ENCODE data around the gene STARD8.

The STARD8 gene

DNA sequence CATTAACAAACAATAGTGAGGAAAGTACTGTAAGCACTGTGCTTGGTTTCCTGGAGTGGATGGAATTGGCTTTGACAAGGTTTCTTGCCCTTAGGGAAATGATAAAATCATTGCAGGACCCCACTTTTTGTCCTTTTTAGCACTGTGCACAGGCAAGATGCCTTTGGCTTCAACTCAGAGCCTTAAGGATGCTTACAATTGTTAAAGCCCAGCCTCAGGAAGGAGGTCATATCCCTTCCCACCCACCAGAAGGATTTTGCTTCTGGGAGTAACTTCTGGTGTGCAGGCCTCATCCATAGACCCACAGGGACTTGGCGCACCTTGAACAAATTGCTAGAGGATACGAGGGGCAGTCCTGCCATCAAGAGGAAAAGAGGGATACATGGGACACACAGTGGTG is 44.5 kb downstream of the STARD8 start:
- DNase-seq (ENCODE audit: low spot score) = no peak

DNA sequence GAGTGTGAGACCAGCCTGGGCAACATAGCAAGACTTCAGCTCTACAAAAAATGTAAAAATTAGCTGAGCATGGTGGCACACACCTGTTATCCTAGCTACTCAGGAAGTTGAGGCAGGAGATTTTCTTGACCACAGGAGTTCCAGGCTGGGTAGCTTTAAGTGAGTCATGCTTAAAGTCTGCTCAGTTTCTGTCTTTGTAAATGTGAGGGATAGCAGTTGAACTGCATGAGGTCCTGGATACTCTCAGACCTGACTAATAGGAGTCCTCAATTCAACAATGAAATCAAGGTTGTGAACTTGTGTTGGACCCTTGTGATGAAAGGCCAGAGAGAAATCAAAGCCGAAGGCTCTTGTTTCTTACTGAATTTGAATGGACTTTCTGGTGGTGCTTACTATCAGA is 45.2 kb downstream of the STARD8 start:
- DNase-seq (ENCODE audit: low spot score) = no peak

DNA sequence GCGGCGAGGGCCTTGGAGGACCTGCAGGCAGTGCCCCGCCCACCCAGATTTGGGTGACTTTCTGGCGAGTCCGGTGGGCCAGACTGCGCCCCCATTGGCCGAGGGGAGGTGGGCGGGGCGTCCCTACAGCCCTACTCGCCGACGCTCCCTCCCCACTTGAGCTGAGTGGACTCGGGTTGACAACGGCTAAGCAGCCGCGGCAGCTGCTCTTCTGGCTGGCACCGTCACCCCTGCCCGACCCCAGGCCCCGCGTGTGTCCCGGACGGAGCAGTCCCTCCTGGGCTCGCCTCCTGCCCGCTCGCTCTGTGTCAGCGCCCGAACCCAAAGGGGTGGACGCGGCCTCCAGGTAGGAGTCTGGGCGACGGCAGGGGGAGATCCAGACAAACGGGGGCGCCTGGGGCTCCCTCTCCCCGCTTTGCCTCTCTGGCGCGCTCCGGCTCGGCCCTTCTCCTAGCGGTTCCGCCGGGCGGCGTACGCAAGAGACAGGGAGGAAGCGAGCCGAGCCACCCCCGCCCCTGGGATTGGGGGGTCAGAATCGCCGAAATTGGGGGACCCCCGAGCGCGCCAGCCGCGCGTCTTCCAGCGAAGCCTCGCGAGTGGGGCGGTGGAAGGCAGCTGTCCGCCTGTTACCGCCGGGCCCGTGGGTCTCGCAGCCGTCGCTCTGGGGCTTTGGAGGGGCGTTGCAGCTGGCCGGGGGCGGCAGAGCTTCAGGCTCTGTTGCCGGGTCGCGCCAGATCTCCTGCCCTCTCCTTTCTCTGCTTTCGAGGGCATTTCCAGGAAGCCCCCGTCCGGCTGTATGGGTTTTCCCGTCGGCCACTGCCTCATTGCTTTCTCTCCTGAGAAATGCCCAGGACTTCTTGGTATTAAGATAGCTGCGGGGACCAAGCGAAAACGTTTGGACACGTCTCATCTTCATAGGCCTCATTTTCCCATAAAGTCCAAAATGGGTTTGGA is 46.3 kb downstream of the STARD8 start:
- DNase-seq (ENCODE audit: low spot score) = no peak

DNA sequence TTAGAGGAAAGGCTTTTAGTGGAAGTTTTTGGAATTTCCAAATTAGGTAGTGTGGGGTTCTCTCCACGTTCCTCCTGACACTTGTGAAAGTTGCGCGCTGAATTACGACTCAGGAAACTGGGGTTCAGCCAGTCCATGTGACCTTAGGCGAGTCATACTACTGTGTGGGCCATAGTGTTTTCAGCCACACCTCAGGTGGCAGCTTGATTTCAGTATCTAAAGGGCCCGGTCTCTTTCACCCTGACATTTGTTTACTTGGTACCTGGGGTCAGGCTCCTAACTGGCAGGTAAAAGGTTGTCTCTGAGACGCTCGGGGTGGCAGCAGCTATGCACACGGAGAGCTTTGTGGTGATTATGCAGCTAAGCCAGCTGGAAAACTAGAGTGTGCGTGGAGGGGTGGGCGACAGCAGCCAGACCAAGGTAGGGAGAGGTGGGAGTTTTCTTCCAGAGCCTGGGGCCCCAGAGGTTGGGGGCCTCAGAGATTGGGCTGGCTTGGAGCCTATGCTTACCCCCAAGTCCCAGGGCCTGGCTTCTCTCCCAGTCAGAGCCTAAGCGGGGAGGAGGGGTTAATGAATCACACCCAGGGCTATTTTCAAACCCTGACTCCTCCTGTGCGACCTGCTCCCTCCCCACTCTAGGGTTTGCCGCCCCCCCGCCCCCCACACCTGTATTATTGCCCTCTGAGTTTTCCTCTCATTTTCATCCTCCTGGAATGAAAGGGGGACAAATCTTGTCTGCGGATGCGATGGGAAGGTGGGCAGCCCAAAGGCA is 47.2 kb downstream of the STARD8 start:
- no peak for DNase-seq (ENCODE audit: low spot score)

DNA sequence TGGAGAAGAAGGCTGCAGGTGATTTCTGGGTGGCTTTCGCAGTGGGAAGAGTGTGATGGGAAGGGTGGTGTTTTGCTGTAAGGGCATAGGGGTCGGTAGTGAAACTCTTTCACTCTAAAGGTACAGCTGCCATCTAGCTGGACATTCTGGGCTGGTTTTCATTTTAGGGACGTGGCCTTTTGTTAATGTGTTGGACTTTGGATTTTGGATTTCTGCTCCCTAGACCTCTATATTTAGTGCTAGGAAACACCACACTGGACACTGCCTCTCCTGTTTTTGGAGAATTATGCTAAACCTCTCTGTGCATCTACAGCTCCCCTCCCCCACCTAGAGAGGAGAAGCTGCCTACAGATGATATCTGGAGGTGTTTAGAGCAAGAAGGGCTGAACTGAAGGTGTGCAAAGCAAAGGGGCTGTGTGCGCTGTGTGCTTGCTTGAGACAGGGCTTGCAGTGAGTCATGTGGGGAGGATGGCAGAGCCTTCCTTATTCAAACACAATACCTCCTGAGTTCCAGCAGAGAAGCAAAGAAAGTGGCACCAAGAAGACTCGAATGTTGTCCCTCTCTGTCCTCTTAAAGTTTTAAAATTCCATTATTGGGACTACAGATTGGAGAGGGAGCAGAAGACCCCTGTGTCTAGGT is 47.9 kb downstream of the STARD8 start:
- DNase-seq (ENCODE audit: low spot score) = no peak

DNA sequence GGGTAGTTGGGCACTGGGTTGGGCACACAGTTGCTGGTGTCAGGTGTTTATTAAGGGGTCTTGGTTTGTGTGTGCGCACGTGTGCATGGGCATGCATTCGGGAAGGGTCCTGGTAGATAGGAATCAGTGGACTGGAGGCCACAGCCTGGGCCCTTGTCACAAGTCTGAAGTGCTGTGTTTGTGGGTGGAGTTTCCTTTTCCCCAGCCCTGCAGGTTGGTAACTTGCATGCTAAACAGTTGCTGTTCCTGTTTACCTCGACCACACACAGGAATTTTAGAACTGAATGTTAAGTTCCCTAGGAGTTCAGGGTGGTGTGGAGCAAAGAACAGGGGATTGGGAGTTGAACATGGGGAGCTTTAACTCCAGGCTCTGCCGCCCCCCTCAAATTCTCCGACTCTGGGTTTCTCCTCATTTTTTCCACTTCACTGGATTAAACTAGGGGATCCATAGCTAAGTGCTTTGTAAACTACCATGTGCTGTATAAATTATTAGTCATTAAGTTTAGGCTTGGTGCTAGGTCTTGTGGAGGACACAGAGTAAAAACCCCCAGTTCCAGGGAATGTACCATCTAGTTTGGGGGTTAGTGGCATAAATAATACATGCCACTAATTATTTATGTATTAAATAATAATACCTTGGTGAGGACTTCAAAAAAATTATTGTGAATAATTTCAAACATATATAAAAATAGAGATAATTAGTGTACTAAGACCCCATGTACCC is 49.0 kb downstream of the STARD8 start:
- no peak for DNase-seq (ENCODE audit: low spot score)

DNA sequence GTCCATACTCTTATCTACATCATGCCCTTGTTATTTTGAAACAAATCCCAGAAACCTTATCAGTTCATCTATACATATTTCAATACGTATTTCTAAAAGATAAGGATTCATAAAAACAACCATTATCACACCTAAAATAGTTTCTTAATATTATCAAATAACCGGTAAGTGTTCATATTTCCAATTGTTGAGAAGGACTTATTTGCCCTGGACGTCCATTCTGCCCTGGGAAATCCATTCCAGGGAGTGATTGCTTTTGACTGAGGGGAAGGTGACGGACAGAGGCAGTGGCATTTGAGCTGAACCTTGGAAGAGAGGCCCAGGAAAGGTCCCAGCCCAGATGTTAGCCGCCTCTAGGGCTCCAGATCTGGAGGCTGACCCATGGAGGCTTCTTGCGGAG is 49.6 kb downstream of the STARD8 start:
- no peak for DNase-seq (ENCODE audit: low spot score)

DNA sequence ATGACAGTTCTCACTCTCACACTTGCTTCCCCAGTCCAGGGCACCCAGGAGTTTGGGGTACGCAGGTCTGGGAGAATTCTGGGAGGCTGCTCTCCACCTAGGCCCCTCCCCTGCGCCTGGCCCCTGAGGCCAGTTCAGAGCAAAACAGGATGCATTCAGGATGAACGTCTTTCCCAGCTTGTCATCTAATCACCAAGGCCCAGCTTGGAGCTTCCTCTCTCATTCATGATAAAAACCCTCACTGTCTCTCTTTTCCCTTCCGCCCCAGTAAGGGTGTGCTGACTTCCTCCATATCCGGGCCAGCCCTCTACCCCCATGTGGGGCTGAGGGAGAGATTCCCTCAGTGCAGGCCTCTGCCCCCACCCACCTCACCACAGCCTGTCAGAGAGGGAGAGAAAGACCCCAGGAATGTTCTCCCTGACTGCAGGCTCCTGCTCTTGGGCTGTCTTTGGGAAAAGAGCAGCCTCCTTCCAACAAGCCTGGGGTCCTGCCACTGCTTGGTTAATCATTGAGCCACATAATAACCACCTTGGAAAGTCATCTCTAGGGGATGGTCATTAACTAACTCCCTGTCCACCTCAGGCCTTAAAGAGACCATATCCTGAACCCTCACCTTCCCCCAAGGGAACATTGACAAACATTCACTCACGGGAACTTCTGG is 50.1 kb downstream of the STARD8 start:
- DNase-seq (ENCODE audit: low spot score) = no peak

DNA sequence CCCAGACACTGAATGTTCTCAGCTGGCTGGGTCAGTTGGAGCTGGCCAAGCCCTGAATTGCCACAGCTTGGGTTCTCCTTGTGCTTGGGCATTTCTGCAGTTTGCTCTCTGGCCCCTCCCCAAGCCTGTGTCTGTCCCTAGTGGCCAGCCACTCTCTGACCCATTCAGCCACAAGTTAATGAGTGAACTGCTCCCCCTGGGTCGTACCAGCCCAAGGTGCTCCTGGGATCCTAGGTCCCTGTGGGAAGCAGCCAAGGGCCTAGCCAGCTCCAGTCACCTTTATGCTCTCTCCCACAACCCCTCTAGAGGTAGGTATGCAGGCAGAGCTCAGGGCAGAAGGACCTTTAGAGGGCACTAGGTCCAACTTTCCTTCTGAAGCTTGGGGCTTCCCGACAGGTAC is 51.5 kb downstream of the STARD8 start:
- DNase-seq (ENCODE audit: low spot score) = no peak

DNA sequence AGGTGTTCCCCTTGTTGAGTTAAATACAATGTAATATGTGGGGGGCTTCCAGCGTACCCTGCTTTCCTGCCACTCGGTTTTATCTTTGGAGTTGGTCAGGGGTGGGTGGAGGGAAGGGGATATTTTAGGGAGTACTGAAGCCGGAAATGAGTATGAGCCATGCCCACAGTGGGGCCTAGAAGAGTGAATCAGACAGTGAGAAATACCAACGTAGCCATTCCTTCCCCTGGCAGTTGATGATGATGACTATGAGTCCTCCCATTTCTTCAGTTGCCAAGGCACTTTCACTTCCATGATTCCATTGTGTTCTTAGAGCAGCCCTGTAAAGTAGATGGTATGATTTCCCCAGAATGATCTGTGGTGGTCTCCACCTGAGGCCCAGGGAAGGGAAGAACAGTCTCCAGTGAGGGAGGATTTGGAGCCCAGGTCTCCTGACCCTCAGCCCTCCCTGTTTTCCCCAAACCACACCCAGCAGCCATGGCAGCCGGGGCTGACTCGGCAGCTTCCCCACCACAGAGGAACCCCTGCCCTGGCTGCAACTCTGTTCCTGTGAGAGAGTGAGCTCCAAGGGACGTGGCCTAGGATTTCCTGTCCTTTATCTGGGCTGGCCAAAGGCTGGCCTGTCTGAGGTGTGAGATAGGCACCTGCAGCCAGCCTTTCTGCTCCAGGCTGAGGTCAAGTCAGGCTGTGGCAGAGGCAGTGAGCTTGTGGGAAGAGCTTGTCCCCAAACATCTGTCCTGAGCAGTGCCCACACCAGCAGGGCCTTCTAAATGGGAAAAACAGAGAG is 52.7 kb downstream of the STARD8 start:
- no peak for DNase-seq (ENCODE audit: low spot score)

DNA sequence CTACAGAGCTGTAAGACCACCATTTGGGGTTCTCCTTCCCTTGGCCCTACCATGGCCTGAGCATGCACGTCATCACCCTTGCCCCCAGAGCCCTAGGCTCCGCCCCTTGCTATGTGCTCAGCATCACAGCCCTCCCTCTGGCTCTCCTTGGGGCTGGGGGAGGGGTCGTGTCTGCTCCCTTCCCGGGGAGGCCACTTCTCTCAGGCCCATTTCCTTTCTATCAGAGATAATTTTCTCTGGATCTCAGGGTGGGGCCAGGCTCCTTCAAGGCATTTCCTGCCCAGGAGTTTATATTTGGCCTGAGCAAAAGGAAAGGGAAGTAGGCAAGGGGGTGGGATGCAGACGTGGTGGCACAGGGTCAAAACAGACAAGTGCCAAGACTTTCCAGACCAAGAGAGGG is 55.9 kb downstream of the STARD8 start:
- DNase-seq (ENCODE audit: low spot score) = no peak

DNA sequence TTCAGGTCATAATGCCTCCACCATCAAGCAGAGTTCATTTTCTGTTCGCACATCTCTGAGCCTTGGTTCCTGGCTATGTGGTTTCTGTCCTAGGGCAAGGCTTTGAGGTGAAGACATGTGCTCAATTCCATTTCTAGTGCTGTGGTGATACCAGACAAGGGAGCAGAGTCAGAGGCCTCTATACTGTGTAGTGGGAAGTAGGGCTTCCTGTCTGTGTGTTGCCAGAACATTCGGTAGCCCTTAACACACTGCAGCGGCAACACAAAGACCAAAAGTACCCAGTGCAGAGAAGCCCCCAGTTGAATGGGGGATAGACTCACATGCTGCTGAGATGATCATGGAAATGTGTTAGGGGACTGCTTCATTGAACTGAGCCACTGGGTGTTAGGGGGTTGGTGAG is 56.4 kb downstream of the STARD8 start:
- no peak for DNase-seq (ENCODE audit: low spot score)

DNA sequence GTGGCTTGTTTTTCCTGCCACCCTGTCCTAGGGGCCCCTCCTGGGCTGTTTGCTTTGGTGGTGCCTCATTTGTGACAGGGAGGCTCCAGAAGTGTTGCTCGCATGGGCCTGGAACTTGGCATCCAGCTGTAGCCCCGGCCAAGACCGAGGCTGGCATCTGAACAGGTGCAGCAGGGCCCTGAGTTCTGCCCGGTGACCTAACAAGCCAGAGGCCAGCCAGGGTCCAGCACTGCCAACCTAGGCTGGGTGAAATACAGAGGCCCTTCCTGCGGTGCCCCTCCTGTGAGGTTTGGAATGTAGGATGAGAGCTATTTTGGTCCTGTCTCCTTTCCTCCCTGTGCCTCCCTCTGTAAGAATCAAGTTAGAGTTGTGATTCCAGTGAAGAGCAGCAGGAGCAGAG is 58.5 kb downstream of the STARD8 start:
- DNase-seq (ENCODE audit: low spot score) = no peak

DNA sequence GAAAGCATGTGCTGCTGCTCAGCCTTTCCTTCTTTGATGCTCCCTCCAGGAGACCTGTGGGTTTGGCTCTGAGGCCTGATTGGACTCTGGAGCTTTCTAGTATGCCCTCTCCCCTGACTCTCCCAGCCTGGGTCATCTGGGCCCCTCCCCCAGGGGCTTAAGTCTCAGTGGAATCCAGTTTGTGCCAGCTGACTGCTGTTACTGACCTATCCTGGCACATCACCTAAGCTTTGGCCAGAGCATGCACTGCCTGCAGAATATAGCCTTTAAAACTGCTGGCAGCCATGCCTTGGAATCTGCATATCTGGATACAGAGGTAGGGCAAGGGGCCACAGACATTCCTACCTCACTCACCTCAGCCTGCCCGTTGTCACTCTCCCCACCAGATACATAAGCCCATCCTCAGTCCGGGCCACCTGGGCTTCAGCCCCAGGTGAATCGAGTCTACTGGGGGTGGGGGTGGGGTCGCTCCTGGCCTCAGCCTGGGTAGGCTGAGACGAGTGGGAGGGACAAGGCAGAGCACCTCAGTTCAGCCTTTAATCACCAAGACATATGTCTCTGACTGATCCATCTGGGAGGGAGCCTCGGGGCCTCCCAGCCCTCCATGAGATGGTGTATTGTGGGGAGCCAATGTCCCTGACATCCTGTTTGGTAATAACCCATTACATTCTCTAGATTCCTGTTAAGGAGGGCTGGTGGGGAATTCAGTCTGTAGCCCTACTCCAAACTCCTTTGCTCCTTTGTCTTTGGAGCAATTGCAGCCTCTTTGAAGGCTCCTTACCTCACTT is 61.2 kb downstream of the STARD8 start:
- DNase-seq (ENCODE audit: low spot score) = no peak

DNA sequence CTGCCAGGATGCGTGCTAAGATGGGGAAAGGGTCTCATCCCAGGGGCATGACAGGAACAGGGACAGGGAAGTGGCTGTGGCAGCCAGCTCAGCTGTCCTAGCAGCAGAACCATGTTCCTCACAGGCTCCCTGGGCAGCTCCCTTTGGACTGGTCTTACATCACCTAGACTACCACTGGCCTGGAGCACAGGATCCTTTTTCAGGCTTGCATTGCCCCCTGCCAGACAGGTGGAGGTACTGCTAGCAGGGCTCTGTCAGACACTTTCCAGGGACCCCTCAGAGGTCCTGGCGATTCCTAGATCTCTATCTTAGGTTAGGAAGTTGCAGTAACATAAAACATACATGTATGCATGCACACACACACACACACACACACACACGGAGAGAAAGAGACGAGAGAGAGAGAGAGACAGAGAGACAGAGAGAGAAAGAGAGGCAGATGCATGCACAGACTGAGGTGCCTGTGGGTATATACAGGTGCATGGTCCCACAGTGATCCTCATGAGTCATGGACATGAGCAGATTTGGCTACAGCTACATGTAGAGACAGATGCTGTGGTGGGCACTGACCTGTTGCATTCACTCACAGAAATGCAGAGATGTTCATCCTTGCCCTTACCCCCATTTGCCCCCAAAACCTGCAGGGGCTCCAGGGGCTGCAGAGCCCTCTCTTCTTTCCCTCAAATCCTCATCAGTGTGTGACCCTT is 63.6 kb downstream of the STARD8 start:
- DNase-seq (ENCODE audit: low spot score) = no peak

DNA sequence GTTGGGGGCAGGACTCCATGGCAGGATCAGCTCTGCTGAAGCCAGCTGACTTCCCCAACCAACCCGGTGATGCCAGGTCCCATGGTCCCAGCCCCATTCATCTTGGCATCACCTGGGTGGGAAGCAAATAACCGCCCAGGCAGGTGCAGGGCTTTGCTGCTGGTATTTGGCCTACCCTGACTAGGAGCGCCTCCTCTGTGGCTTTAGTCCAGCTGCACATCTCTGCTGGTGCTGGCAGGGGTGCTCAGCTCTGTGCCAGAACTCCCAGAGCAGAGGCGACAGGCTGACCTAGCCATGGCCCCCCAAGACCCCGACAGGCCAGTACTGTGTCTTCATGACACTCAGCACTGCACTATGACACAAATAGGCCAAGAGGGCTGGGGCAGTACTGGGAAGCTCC is 64.4 kb downstream of the STARD8 start:
- DNase-seq (ENCODE audit: low spot score) = no peak

DNA sequence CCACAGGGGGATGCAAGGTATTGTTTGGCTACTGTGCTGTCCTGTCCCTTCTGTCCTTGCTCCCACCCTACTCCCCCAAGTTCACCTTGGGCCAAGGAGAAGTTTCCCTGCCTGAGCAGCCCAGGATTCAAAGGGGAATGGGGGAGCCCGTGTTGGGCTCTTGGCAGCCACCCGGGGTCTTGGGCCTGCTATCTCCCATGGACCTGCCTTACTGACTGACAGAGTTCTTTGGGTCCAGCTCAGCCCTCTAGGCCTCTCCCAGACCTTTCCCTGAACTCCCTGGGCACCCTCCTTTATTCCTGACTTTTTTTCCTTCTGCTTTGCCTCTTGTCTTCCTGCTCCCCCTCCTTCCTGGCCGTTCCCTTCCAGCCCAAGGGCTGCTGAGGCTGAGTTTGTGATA is 67.4 kb downstream of the STARD8 start:
- DNase-seq (ENCODE audit: low spot score) = no peak

DNA sequence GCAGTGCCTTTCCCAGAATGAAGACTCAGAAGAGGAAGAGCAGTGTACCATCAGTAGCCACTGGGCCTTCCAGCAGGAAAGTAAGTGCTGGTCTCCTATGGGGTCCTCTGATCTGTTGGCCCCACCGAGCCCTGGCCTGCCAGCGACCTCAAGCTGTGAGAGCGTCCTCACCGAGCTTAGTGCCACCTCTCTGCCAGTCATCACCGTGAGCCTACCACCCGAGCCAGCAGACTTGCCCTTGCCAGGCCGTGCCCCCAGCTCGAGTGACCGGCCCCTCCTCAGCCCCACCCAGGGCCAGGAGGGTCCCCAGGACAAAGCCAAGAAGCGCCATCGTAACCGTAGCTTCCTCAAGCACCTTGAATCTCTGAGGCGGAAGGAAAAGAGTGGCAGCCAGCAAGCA is 69.7 kb downstream of the STARD8 start:
- no peak for DNase-seq (ENCODE audit: low spot score)

All from CD4-positive, alpha-beta T cell treated with Interleukin-2 at 100 ng/mL for 4 hours (primary cell).